Measurements from ENCODE around the gene PVALB.

The PVALB gene

GRCh38 chr22:36816636-36817524 is at the start of gene PVALB:
Gene PVALB, minus strand, starts transcription at chr22:36817035. Its CDS starts 30 bp downstream, at chr22:36817005.
- TF ChIP-seq ZFX (IDR thresholded peaks at IDR 0.05; ENCODE audit: borderline replicate concordance) (no peak), CTCF (IDR thresholded peaks at IDR 0.05) (no peak)
- no peak within 1 kb of the TSS for H3K27ac ChIP-seq

GRCh38 chr22:36865346-36865745 is 48.5 kb upstream of the PVALB start:
- H3K27ac ChIP-seq, result no peak overlapping the region
- no peak for TF ChIP-seq ZFX (IDR thresholded peaks at IDR 0.05; ENCODE audit: borderline replicate concordance)
- TF ChIP-seq CTCF (IDR thresholded peaks at IDR 0.05), result no peak

- TF ChIP-seq CTCF (IDR thresholded peaks at IDR 0.05), result no peak
- TF ChIP-seq ZFX (IDR thresholded peaks at IDR 0.05; ENCODE audit: borderline replicate concordance), result no peak
- no peak overlapping the region for H3K27ac ChIP-seq
Observed at GRCh38 chr22:36864454-36865215, 47.8 kb upstream of the PVALB start.

- TF ChIP-seq ZFX (IDR thresholded peaks at IDR 0.05; ENCODE audit: borderline replicate concordance), result no peak
- TF ChIP-seq CTCF (IDR thresholded peaks at IDR 0.05), result no peak
- H3K27ac ChIP-seq, result no peak overlapping the region
Observed at GRCh38 chr22:36863979-36864378, 47.1 kb upstream of the PVALB start.

GRCh38 chr22:36863281-36863680 is 46.4 kb upstream of the PVALB start:
- TF ChIP-seq ZFX (IDR thresholded peaks at IDR 0.05; ENCODE audit: borderline replicate concordance) (no peak), CTCF (IDR thresholded peaks at IDR 0.05) (no peak)
- no peak overlapping the region for H3K27ac ChIP-seq

- H3K27ac ChIP-seq, result no peak overlapping the region
- no peak for TF ChIP-seq ZFX (IDR thresholded peaks at IDR 0.05; ENCODE audit: borderline replicate concordance)
- no peak for TF ChIP-seq CTCF (IDR thresholded peaks at IDR 0.05)
Observed at GRCh38 chr22:36862251-36863242, 45.7 kb upstream of the PVALB start.

All from 22Rv1 (cell line).